Suppressor macrophage treated with lipopolysaccharide for 1 hour (primary cell): ENCODE results near the gene ZNF423.

ENCODE experiments used
- DNase-seq, 3 donors: peaks; one replicate each; pipeline ENCODE4 v3.0.0-alpha.2; 2020 to 2022

Gene ZNF423

GRCh38 chr16:49690778-49691177 is 165.1 kb downstream of the ZNF423 start:
- DNase-seq, result no peak

DNA sequence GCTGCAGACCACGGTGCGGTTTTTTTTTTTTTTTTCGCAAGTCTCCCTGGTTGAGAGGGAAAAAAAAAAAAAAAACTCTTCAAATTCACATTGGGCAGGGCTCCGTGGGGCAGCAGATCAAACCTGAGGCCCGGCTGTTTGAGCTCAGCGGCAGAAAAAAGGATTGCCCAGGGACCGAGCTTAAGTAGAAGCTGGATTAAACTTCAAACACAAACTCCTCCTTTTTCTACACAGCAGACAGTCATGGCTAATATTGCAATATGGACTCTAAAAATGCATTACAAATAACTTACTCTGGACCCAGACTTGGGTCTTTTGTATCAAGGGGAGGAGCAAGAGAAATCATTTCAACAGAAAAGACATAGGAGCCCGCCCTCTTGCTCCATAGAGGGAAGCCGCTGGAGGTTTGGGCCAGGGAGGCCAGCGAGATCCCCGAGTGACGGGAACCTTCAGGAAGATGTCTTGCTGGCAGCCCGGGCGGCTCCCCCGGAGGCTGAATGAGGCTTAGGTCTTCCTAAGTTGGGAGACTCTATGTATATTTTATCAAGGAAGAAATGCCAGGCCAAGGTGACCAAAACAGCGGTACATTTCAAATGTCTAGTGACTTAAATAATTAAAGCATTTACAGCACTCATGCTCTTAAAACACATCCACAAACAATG is 167.7 kb downstream of the ZNF423 start:
- DNase-seq, result no peak

DNA sequence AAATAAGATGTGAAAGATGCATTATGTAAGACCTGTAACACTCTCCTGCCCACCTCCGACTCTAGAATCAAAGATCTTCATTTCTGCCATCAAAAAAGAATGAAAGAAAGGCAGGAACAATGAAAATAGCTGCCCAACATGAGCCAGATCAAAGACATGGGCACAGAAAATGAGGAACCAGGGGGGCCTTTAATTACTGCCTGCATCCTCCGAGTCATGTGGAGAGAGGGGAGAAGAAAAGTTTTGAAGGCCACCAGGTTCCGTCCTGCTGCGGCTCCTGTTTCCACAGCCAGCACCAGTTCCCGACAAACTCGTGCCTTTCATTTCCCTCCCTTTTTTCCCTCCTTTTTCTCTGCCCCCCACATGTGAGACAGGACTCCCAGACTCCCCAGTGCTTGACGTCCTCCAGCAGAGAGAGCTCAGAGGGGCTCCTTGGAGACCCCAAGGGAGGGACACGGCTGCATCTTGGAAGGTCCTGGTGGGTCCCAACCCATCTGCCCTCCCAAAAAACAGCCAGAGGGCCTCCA is 168.4 kb downstream of the ZNF423 start:
- DNase-seq, result no peak

GRCh38 chr16:49684696-49685095 is 171.2 kb downstream of the ZNF423 start:
- DNase-seq, result no peak

DNA sequence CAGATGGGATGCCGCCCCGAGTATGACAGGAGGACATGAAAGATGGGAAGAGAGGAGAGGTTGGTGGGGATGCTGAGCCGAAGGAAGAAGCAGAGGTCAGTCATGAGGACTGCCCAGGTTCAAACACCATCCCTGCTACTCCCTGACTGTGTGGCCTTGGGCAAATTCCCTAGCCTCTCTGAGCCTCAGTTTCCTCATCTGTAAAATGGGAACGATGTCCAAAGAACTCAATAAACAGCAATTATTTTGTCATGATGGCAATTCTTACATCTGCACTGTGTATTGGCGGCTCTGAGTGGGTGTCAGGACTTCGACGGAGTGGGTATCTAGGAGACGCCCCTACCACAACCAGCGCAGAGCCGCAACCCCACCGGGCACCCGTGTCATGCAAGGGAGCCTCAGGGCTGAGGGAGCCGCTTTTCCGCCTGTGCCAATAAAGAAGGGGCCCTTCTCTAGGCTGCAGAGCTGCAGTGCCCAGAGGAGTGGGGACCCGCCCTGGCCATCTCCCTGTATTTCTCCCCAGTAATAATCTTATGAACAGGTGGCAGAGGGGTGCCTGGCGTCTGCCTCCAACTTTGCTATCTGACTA is 173.2 kb downstream of the ZNF423 start:
- no peak for DNase-seq

DNA sequence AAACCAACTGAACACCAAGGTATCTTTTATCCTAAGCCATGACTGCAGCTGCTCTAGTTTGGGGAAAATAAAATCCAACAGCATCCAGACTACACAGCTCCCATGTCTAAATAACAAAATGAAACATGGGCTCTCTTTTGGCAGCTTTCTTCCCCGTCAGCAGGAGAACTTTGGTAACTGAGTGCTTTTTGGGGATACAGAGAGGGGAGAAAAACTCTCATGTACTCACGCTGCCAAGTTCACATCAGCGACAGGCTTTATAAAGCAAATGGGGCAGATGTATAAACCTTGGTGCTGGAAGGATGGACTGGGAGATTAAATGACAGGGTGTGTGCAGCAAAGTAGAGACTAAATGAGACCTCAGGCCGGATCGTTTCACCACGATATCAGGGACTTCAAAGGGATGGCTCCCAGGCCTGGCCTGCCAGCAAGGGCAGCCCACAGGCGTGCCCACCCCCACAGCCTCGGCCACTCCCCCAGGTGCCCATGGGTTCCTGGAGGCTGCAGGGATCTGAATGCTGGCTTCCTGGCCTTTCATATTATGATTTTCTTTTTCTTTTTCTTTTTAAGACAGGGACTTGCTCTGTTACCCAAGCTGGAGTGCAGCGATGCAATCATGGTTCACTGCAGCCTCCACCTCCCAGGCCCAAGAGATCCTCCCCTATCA is 174.6 kb downstream of the ZNF423 start:
- no peak for DNase-seq

- no peak for DNase-seq
Observed at GRCh38 chr16:49679095-49679494, 176.8 kb downstream of the ZNF423 start.

- peak in 2 of 3 donors; percentile 8 to 12 for DNase-seq
Observed at GRCh38 chr16:49677661-49678060, 178.3 kb downstream of the ZNF423 start.

DNA sequence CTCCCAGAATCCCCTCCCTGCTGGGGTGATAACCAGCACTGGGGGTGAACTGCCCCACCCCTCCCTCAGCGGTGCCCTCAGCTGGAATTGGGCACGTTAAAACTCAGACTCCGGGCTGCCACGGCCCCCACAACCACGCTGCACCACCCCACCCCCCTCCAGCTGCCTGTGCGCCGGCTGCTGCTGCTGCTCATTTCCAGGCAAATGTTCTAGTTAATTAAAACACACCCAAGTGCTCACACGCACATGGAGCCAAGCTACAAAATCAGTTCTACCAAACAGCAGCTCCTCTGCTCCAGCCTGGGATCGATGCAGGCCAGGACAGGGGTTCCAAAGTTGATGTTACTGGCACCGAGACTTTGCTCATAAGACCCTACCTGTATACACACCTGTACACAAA is 180.5 kb downstream of the ZNF423 start:
- no peak for DNase-seq

- DNase-seq, result no peak
Observed at GRCh38 chr16:49674990-49675389, 180.9 kb downstream of the ZNF423 start.

GRCh38 chr16:49674351-49674851 is 181.5 kb downstream of the ZNF423 start:
- no peak for DNase-seq

GRCh38 chr16:49673442-49673841 is 182.5 kb downstream of the ZNF423 start:
- no peak for DNase-seq

GRCh38 chr16:49672753-49673152 is 183.2 kb downstream of the ZNF423 start:
- DNase-seq, result no peak

GRCh38 chr16:49671333-49671732 is 184.6 kb downstream of the ZNF423 start:
- DNase-seq, result no peak

- no peak for DNase-seq
Observed at GRCh38 chr16:49670627-49671026, 185.3 kb downstream of the ZNF423 start.

DNA sequence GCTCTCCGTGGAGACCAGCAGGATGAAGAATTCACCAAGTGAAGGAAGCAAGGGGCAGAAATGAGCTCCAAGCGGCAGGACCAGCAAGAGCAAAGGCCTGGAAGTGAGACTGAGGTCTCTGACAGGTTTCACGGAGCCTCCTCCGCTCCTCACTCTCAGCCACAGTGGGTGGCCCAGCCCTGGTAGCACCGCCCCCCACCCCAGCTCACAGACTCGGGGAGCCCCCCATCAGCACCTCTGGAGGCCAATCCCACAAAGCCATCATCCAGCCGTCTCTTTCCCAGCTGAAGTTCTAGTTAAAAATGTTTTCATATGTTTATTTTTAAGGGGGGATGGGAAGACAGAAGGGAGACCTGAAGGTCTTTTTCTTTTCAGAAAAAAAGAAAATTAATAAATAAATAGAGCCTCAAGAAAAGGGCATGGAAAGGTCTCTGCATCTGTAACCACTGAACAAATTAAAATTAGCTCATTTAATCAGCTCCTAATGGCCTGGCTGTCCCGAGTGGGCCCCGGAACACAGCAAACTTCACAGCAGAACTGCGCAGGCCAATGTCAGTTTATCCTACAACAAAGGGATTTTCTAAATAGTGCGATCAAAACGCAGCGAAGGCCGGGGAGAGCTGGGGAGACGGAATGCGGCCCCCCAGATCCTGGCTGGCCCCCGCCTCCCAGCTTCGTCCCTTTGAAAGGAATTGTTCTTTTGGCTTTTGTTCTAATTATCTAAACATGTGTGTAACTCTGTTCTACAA is 190.3 kb downstream of the ZNF423 start:
- DNase-seq, result no peak

GRCh38 chr16:49664221-49665215 is 191.4 kb downstream of the ZNF423 start:
- no peak for DNase-seq

DNA sequence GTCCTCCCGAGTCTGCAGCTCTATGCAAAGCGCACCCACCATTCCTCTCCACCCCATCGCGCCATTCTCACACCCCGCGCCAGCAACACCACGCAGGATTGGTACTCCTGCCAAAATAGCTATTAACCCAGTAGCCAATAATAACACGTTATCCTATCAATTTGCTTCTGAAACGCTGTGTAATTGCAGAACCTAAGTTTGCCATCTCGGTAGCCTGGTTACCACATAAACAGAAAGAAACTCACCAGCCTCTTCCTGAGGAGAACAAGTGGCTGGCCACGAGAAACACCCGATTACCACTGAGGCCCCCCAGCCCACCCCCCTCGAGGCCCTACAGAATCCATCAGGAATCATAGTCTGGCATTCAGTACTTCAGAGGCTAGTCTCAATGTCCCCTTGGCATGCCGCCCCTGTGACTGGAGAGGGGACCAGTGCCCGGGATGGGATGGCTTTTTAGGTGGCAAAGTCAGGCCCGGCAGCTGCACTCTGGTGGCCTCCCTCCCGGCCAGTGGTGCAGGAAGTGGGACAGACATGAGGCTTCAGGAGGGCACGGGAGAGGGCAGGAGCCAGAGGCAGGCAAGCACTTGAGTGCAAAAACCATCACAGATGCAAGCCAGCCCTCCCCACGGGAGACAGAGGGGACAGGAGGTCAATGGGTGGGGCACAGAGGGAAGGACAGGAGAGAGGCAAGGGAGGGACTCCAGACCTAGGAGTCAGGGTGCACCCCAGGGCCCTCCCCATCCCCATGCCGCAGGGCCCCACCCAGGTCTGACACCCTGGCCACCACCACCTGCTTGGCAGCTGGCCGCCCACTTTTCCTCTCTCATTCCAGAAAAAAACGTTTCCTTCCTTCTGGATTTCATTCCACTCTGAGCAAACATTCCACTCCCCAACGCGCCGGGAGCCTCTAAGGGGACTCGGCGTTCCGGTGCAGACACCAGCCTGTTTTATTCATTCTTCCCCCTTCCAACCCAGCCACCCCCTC is 192.5 kb downstream of the ZNF423 start:
- DNase-seq, result no peak

DNA sequence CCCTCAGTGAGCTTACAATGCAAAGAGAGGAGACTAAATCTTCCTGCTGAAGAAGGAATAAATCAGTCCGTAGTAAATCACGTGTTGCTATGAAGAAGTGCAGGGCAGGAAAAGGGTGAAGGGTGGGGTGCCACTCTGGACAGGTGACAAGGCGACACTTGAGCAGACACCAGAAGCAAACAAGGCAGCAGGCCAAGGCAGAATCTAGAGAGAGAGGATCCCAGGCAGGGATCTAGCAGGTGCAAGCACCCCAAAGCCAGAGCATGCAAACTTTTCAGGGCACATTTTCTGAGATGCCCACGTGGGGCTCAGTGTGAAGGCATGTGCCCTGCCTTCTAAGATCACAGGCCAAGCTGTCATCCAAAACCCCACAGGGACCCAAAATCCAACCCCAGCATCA is 193.3 kb downstream of the ZNF423 start:
- DNase-seq, result no peak

DNA sequence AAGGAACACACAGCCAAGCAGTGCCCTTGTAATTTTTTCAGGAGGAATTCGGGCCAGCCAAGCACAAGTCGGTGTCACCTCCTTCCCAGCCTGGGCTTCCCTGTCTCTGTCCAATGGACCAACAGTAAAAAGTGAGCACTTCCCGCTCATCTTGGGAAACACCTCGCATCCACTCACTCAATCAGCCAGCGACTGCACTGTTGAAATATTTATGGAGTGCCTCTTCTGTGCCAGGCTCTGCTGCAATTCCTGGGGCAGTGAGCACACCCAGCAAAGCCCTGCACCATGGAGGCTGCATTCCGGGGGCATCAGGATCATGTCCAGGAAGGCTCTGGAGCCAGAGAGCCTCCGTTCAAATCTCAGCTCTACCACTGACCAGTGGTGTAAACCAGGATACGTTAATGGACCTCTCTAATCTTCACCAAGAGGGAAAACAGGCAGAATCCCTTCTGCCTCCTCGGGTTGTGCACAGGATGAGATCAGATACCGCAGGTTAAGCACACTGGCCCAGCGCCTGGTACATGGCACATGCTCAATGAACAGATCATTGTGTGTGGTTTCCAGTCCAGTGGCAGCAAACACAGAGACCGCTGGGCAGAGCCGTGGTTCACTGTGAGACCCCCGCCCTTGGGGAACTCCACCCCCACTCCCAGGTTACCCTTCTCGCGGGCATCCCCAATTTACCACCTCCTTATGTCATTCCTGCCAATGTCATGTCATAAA is 194.3 kb downstream of the ZNF423 start:
- DNase-seq, result no peak
